ENCODE data around the gene ADARB2. TPM values are rescaled to one million over a fixed set of nuclear protein-coding genes. Genes with fewer than 3 reads are reported as not detected.

Gene ADARB2
- total RNA-seq, 4 donors from 2014 or later, result 1.3 to 5.4 (median 1.8) TPM

- H3K9me3 ChIP-seq, result no peaks in the 10 kb centered on the region
- no peak overlapping the region for H3K27ac ChIP-seq
- no peak for ATAC-seq
- WGBS, 2 donors (ENCODE audit: low coverage in 1 of 2), result 79 to 80% methylated on average over 6 of the region's 6 CpGs
- no peak overlapping the region for H3K4me3 ChIP-seq
- peaks cover 15% of the 10 kb centered on the region for H3K27me3 ChIP-seq
- TF ChIP-seq POLR2AphosphoS5 (IDR thresholded peaks at IDR 0.05) (no peak), EP300 (IDR thresholded peaks at IDR 0.05) (no peak), CTCF (IDR thresholded peaks at IDR 0.05) (no peak), POLR2A (IDR thresholded peaks at IDR 0.05) (no peak)
- no peaks in the 10 kb centered on the region for H3K36me3 ChIP-seq
- H3K4me1 ChIP-seq, result peaks cover 0 to 1% (median 0%) of the 10 kb centered on the region in 3 donors
Measured at GRCh38 chr10:1521741-1522140, 215.6 kb downstream of the ADARB2 start.

GRCh38 chr10:1520909-1521565 is 216.3 kb downstream of the ADARB2 start:
- Histone ChIP-seq H3K27me3 (peaks cover 8% of the 10 kb centered on the region), H3K36me3 (no peaks in the 10 kb centered on the region), H3K9me3 (no peaks in the 10 kb centered on the region), H3K4me3 (no peak overlapping the region), H3K4me1 (peaks cover 0 to 6% (median 0%) of the 10 kb centered on the region in 3 donors), H3K27ac (no peak overlapping the region)
- no peak for TF ChIP-seq POLR2AphosphoS5 (IDR thresholded peaks at IDR 0.05)
- TF ChIP-seq CTCF (IDR thresholded peaks at IDR 0.05), result no peak
- TF ChIP-seq EP300 (IDR thresholded peaks at IDR 0.05), result no peak
- 77 to 81% methylated on average over 12 to 14 of the region's 14 CpGs for WGBS, 2 donors (ENCODE audit: low coverage in 1 of 2)
- no peak for ATAC-seq

- Histone ChIP-seq H3K4me3 (no peak overlapping the region), H3K4me1 (peaks cover 0 to 6% (median 0%) of the 10 kb centered on the region in 3 donors), H3K27me3 (peaks cover 14% of the 10 kb centered on the region), H3K27ac (no peak overlapping the region), H3K36me3 (no peaks in the 10 kb centered on the region), H3K9me3 (no peaks in the 10 kb centered on the region)
- no peak for TF ChIP-seq CTCF (IDR thresholded peaks at IDR 0.05)
- TF ChIP-seq POLR2A (IDR thresholded peaks at IDR 0.05), result no peak
- TF ChIP-seq EP300 (IDR thresholded peaks at IDR 0.05), result no peak
- TF ChIP-seq POLR2AphosphoS5 (IDR thresholded peaks at IDR 0.05), result no peak
- ATAC-seq, result no peak
- 100% methylated on average over 2 of the region's 6 CpGs; no CpG with 5 or more reads in 1 of the 2 donors for WGBS, 2 donors (ENCODE audit: low coverage in 1 of 2)
Measured at GRCh38 chr10:1519391-1519790, 217.9 kb downstream of the ADARB2 start.

- no peak overlapping the region for H3K4me3 ChIP-seq
- peaks cover 0 to 6% (median 0%) of the 10 kb centered on the region in 3 donors for H3K4me1 ChIP-seq
- 88 to 95% methylated on average over 2 to 3 of the region's 7 CpGs for WGBS, 2 donors (ENCODE audit: low coverage in 1 of 2)
- no peak for ATAC-seq
- no peak overlapping the region for H3K27ac ChIP-seq
- H3K27me3 ChIP-seq, result peaks cover 18% of the 10 kb centered on the region
- TF ChIP-seq POLR2A (IDR thresholded peaks at IDR 0.05), result no peak
- TF ChIP-seq CTCF (IDR thresholded peaks at IDR 0.05), result no peak
- TF ChIP-seq POLR2AphosphoS5 (IDR thresholded peaks at IDR 0.05), result no peak
- TF ChIP-seq EP300 (IDR thresholded peaks at IDR 0.05), result no peak
- no peaks in the 10 kb centered on the region for H3K36me3 ChIP-seq
- no peaks in the 10 kb centered on the region for H3K9me3 ChIP-seq
Measured at GRCh38 chr10:1517684-1518083, 219.6 kb downstream of the ADARB2 start.

GRCh38 chr10:1516492-1517165 is 220.7 kb downstream of the ADARB2 start:
- Histone ChIP-seq H3K27me3 (peaks cover 29% of the 10 kb centered on the region), H3K27ac (no peak overlapping the region), H3K4me3 (no peak overlapping the region), H3K9me3 (no peaks in the 10 kb centered on the region), H3K36me3 (no peaks in the 10 kb centered on the region), H3K4me1 (peaks cover 0 to 6% (median 0%) of the 10 kb centered on the region in 3 donors)
- 45% methylated on average over 17 to 25 of the region's 29 CpGs for WGBS, 2 donors (ENCODE audit: low coverage in 1 of 2)
- ATAC-seq, result no peak
- TF ChIP-seq POLR2AphosphoS5 (IDR thresholded peaks at IDR 0.05), result peak; percentile 41
- TF ChIP-seq POLR2A (IDR thresholded peaks at IDR 0.05), result no peak
